WERI-Rb-1 (cell line): ENCODE results near the gene CHCHD1.

Source experiments
- DNase-seq: peaks from one replicate; pipeline ENCODE4 v3.0.0-alpha.2; 2020
- H3K27ac ChIP-seq: fragments of 250-450 bp; sonication (Bioruptor Pico); 2 replicates; pipeline ENCODE4 v1.5.1; 2020; ENCODE audit warnings: mild to moderate bottlenecking, moderate library complexity
- H3K27me3 ChIP-seq: fragments of 250-450 bp; sonication (Bioruptor Pico); 2 replicates; pipeline ENCODE4 v1.5.1; 2021; ENCODE audit warnings: mild to moderate bottlenecking, low read depth, moderate library complexity; ENCODE audit not compliant: insufficient read depth, severe bottlenecking
- H3K36me3 ChIP-seq: fragments of 250-450 bp; sonication (Bioruptor Pico); 2 replicates; pipeline ENCODE4 v1.5.1; 2020; ENCODE audit warnings: mild to moderate bottlenecking, moderate library complexity
- H3K4me3 ChIP-seq: 2 replicates; pipeline ENCODE4 v1.5.1; 2011; ENCODE audit warnings: low read depth, mild to moderate bottlenecking, control low read depth, low read length
- H3K9me3 ChIP-seq: fragments of 250-450 bp; sonication (Bioruptor Pico); 2 replicates; pipeline ENCODE4 v1.5.1; 2021; ENCODE audit warnings: mild to moderate bottlenecking, moderate library complexity; ENCODE audit not compliant: severe bottlenecking
- TF ChIP-seq, protein P1 (sequence below): IDR thresholded peaks from 2 replicates; pipeline ENCODE4 v1.5.1; 2011; ENCODE audit warnings: low read depth, mild to moderate bottlenecking, control low read depth, inconsistent platforms, low read length

Gene CHCHD1

DNA sequence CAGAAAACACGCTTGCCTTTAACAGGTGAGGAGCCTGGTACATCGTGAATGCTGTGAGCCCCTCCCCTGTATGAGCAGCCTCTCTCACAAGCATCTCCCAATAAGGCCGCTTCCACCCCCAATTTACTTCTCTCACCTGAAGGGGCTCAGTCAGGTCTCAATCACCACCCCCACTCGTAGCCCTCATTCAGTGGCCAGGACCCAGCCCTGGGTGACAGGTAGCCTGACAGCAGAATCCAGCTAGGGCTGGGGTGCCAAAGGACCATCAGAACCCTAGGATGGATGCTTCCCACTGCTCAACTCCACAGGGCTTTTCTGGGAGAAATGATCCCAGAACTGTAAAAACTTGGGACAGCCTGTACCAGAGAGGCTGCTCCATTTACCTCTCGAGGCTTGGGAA, 36.0 kb downstream of the CHCHD1 start:
- DNase-seq = no peak
- H3K36me3 ChIP-seq = peaks cover 32% of the 10 kb centered on the region
- no peaks in the 10 kb centered on the region for H3K9me3 ChIP-seq
- H3K27me3 ChIP-seq = no peaks in the 10 kb centered on the region
- H3K4me3 ChIP-seq = no peak overlapping the region
- TF ChIP-seq, protein P1, sequence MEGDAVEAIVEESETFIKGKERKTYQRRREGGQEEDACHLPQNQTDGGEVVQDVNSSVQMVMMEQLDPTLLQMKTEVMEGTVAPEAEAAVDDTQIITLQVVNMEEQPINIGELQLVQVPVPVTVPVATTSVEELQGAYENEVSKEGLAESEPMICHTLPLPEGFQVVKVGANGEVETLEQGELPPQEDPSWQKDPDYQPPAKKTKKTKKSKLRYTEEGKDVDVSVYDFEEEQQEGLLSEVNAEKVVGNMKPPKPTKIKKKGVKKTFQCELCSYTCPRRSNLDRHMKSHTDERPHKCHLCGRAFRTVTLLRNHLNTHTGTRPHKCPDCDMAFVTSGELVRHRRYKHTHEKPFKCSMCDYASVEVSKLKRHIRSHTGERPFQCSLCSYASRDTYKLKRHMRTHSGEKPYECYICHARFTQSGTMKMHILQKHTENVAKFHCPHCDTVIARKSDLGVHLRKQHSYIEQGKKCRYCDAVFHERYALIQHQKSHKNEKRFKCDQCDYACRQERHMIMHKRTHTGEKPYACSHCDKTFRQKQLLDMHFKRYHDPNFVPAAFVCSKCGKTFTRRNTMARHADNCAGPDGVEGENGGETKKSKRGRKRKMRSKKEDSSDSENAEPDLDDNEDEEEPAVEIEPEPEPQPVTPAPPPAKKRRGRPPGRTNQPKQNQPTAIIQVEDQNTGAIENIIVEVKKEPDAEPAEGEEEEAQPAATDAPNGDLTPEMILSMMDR = no peak
- no peak overlapping the region for H3K27ac ChIP-seq

DNA sequence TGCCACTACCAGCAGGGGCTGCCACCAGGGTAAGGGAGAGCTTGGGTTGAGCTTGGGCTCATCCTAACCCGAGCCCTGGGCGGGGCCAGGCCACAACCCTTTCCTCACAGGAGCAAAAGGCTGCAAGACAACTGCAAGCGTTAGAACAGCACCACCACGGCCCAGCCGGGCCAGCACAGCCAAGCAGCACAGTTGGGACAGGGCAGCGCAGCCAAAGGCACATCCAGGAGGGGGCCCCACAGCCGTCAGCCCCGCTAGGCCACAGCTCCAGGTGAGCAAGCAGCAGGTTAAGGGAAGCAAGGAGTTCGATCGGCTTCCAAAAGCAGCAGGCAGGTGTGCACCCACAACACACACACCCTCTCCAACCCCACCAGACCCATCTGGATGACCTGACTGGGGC, 36.6 kb downstream of the CHCHD1 start:
- H3K27me3 ChIP-seq = no peaks in the 10 kb centered on the region
- H3K4me3 ChIP-seq = no peak overlapping the region
- H3K27ac ChIP-seq = no peak overlapping the region
- peaks cover 32% of the 10 kb centered on the region for H3K36me3 ChIP-seq
- DNase-seq = no peak
- TF ChIP-seq, protein P1 = peak; percentile 37; the same call in 1 of the 2 replicates
- no peaks in the 10 kb centered on the region for H3K9me3 ChIP-seq

DNA sequence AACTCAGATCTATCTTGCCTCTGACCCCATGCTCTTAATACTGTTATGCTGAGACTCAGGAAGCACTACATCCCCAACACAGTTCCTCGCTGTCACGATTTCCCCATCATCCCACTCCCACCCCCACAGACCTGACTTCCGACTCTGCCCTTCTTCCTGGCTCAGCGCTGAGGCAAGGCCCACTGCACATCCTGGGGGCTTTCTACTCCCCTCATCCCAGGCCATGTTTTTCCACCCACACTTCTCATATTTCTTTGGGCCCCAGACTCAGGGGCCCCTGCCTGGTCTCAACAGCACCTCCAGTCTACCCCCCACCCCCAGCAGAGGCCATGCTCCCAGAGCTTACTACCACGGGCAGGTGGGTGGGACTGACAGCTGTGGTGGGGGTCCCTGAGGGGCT, 37.2 kb downstream of the CHCHD1 start:
- DNase-seq = no peak
- Histone ChIP-seq H3K27me3 (no peaks in the 10 kb centered on the region), H3K27ac (no peak overlapping the region), H3K36me3 (peaks cover 34% of the 10 kb centered on the region), H3K4me3 (no peak overlapping the region), H3K9me3 (no peaks in the 10 kb centered on the region)
- TF ChIP-seq, protein P1 = no peak

DNA sequence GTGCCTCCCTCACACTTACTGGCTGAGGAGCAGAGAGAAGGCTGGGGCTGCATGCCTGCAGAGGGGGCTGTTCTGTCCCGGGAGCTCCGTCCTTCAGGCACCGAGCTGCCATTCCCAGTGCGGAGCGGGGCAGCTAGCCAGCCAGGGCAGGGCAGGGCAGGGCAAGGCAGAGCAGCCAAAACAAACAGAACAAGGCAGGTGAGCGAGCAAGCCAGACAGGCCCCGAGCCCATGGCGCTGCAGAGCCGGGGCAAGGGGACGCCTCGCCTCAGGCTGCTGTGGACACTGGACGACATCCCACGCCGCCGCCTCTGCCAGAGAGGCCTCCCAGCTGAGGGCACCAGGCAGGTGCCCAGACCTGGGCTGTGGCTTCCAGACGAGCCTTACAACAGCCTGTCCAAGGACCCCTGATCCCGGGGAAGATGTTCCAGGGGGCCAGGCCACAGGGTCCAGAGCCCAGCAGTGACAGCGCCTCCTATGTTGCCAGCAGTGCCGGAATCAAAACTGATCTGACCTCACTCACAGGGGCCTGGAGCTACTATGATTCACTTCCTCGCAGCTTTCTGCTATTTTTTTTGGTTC, 37.8 kb downstream of the CHCHD1 start:
- no peaks in the 10 kb centered on the region for H3K27me3 ChIP-seq
- no peak overlapping the region for H3K27ac ChIP-seq
- DNase-seq = no peak
- H3K36me3 ChIP-seq = peaks cover 32% of the 10 kb centered on the region
- no peaks in the 10 kb centered on the region for H3K9me3 ChIP-seq
- TF ChIP-seq, protein P1 = no peak
- H3K4me3 ChIP-seq = no peak overlapping the region

DNA sequence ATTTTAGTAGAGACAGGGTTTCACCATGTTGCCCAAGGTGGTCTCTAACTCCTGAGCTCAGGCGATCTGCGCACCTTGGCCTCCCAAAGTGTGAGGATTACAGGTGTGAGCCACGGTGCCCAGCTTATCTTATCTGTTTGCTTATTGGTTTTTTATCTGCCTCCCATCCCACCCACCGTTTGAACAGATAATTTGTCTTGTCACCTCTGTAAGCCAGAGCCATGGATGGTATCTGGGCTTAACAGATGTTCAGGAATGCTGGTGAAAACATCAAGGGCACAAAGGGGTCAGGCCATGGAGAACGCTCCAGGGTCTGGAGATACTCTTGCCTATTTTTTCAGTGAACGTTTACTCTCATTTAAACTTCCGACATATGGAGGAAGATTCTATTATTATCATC, 41.5 kb downstream of the CHCHD1 start:
- Histone ChIP-seq H3K36me3 (peaks cover 33% of the 10 kb centered on the region), H3K27me3 (no peaks in the 10 kb centered on the region), H3K4me3 (no peak overlapping the region), H3K27ac (no peak overlapping the region), H3K9me3 (no peaks in the 10 kb centered on the region)
- DNase-seq = no peak
- TF ChIP-seq, protein P1 = no peak

DNA sequence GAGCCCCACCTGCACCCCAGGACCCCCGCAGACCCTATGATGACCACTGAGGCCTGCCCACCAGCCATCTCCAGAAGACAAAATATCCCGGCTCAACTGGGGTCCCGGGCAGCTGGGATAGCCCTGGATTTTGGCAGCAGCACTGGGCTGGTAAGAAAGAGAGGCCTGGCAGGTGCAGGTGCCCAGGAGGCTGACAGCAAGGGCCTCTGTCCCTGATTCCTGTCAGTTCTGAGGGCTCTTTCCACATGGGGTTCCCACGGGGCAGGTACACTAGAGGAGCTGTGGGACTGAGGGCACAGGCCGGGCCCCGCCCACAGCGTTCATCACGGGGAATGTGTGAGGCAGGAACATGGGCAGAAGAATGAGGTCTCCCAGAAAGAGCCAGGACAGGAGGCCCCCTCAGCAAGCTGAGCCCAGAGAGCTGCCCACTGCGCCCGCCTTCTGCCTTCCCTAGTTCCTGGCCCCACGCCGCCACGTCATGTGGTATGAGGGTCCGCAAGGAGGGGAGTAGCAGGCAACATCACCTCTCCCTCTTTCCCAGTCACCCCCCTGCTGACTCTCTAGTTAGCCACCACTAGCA, 42.4 kb downstream of the CHCHD1 start:
- no peak overlapping the region for H3K27ac ChIP-seq
- DNase-seq = no peak
- TF ChIP-seq, protein P1 = no peak
- no peaks in the 10 kb centered on the region for H3K27me3 ChIP-seq
- H3K36me3 ChIP-seq = peaks cover 33% of the 10 kb centered on the region
- H3K9me3 ChIP-seq = no peaks in the 10 kb centered on the region
- H3K4me3 ChIP-seq = no peak overlapping the region
